Activated CD4-positive, alpha-beta T cell treated with anti-CD3 and anti-CD28 coated beads, Interleukin-2, amount 10 ng/mL, durations not matched to agents 7 days and 5 days (primary cell): ENCODE results near the gene FAM168A. TPM values are rescaled to one million over a fixed set of nuclear protein-coding genes. Genes with fewer than 3 reads are reported as not detected.
A peak's percentile ranks its signal among the peaks of the same experiment; 100 is the strongest.

ENCODE experiments used
- CTCF ChIA-PET: fragments of 350-600 bp; sonication (Branson Sonifier 250); formaldehyde crosslinking; loops from one replicate; lab custom pipeline; 2021; ENCODE audit warnings: antibody characterized with exemption; lab: Charles Lee
- POLR2A ChIA-PET: fragments of 350-600 bp; sonication (Branson Sonifier 250); formaldehyde crosslinking; loops from one replicate; lab custom pipeline; 2021; ENCODE audit warnings: antibody characterized with exemption; lab: Charles Lee
- DNase-seq: peaks from one replicate; pipeline ENCODE4 v3.0.0-alpha.2; 2020
- H3K27ac Mint-ChIP-seq: one replicate; pipeline ENCODE4 v1.8.0; 2021; ENCODE audit warnings: mild to moderate bottlenecking, moderate library complexity, mixed read lengths
- H3K27me3 Mint-ChIP-seq: one replicate; pipeline ENCODE4 v1.8.0; 2021; ENCODE audit warnings: mixed read lengths
- H3K36me3 Mint-ChIP-seq: one replicate; pipeline ENCODE4 v1.8.0; 2021; ENCODE audit warnings: low read depth, mixed read lengths
- H3K4me1 Mint-ChIP-seq: one replicate; pipeline ENCODE4 v1.8.0; 2021; ENCODE audit warnings: mixed read lengths
- H3K4me3 Mint-ChIP-seq: one replicate; pipeline ENCODE4 v1.8.0; 2021; ENCODE audit warnings: mild to moderate bottlenecking, moderate library complexity, mixed read lengths
- H3K9me3 Mint-ChIP-seq: one replicate; pipeline ENCODE4 v1.8.0; 2021; ENCODE audit warnings: mixed read lengths
- total RNA-seq, 2 experiments: library from RNA; stranded (reverse); gene quantifications; one replicate each; pipeline ENCODE4 v1.2.3, GENCODE V29; 2021

FAM168A gene
- total RNA-seq, 2 experiments from 2014 or later, result 28.9 to 31.2 TPM

GRCh38 chr11:73406131-73406530, 191.8 kb downstream of the FAM168A start:
- H3K9me3 Mint-ChIP-seq, result no peaks in the 10 kb centered on the region
- H3K4me1 Mint-ChIP-seq, result peaks cover 1% of the 10 kb centered on the region
- peaks cover 23% of the 10 kb centered on the region for H3K36me3 Mint-ChIP-seq
- H3K4me3 Mint-ChIP-seq, result no peak overlapping the region
- ChIA-PET POLR2A (no interaction called here), CTCF (interaction anchor here (0.6 kb wide), 1 partner anchor 74 kb away, joined by 3 read pairs; no protein-coding TSS in a partner anchor)
- H3K27ac Mint-ChIP-seq, result peak overlapping the region; percentile 31
- no peak for DNase-seq
- H3K27me3 Mint-ChIP-seq, result no peaks in the 10 kb centered on the region

- Mint-ChIP-seq H3K9me3 (no peaks in the 10 kb centered on the region), H3K4me1 (peaks cover 1% of the 10 kb centered on the region), H3K4me3 (no peak overlapping the region), H3K27ac (peak overlapping the region; percentile 70), H3K27me3 (no peaks in the 10 kb centered on the region), H3K36me3 (peaks cover 21% of the 10 kb centered on the region)
- ChIA-PET POLR2A (no interaction called here), CTCF (no interaction called here)
- DNase-seq, result no peak
These were observed 192.8 kb downstream of the FAM168A start for GRCh38 chr11:73405146-73405510.

GRCh38 chr11:73404506-73405145, 193.3 kb downstream of the FAM168A start:
- Mint-ChIP-seq H3K4me3 (no peak overlapping the region), H3K4me1 (peaks cover 1% of the 10 kb centered on the region), H3K27ac (peak overlapping the region; percentile 70), H3K9me3 (no peaks in the 10 kb centered on the region), H3K27me3 (no peaks in the 10 kb centered on the region), H3K36me3 (peaks cover 21% of the 10 kb centered on the region)
- no peak for DNase-seq
- ChIA-PET CTCF (no interaction called here), POLR2A (no interaction called here)

- ChIA-PET CTCF (no interaction called here), POLR2A (no interaction called here)
- H3K4me3 Mint-ChIP-seq, result no peak overlapping the region
- DNase-seq, result no peak
- H3K27me3 Mint-ChIP-seq, result no peaks in the 10 kb centered on the region
- H3K27ac Mint-ChIP-seq, result no peak overlapping the region
- no peaks in the 10 kb centered on the region for H3K9me3 Mint-ChIP-seq
- peaks cover 17% of the 10 kb centered on the region for H3K36me3 Mint-ChIP-seq
- peaks cover 1% of the 10 kb centered on the region for H3K4me1 Mint-ChIP-seq
These were observed 193.9 kb downstream of the FAM168A start for GRCh38 chr11:73404048-73404447.

- H3K4me1 Mint-ChIP-seq, result peaks cover 1% of the 10 kb centered on the region
- H3K4me3 Mint-ChIP-seq, result no peak overlapping the region
- ChIA-PET POLR2A (no interaction called here), CTCF (interaction anchor here (1.4 to 2.0 kb wide), 2 partner anchors 10 to 18 kb away, joined by 5 read pairs; no protein-coding TSS in a partner anchor)
- DNase-seq, result no peak
- no peaks in the 10 kb centered on the region for H3K27me3 Mint-ChIP-seq
- peaks cover 13% of the 10 kb centered on the region for H3K36me3 Mint-ChIP-seq
- H3K9me3 Mint-ChIP-seq, result no peaks in the 10 kb centered on the region
- no peak overlapping the region for H3K27ac Mint-ChIP-seq
These were observed 194.4 kb downstream of the FAM168A start for GRCh38 chr11:73403541-73403940.

GRCh38 chr11:73402834-73403185, 195.1 kb downstream of the FAM168A start:
- no peaks in the 10 kb centered on the region for H3K9me3 Mint-ChIP-seq
- peak overlapping the region; percentile 28 for H3K27ac Mint-ChIP-seq
- peak; percentile 42 for DNase-seq
- H3K4me1 Mint-ChIP-seq, result peaks cover 1% of the 10 kb centered on the region
- ChIA-PET POLR2A (no interaction called here), CTCF (interaction anchor here (0.5 to 2.0 kb wide), 4 partner anchors 11 to 140 kb away, joined by 3 to 5 read pairs (median 4); no protein-coding TSS in a partner anchor)
- no peaks in the 10 kb centered on the region for H3K27me3 Mint-ChIP-seq
- H3K4me3 Mint-ChIP-seq, result no peak overlapping the region
- peaks cover 13% of the 10 kb centered on the region for H3K36me3 Mint-ChIP-seq

GRCh38 chr11:73401924-73402833, 195.7 kb downstream of the FAM168A start:
- Mint-ChIP-seq H3K9me3 (no peaks in the 10 kb centered on the region), H3K27me3 (no peaks in the 10 kb centered on the region), H3K27ac (no peak overlapping the region), H3K4me1 (peaks cover 1% of the 10 kb centered on the region), H3K4me3 (no peak overlapping the region), H3K36me3 (peaks cover 13% of the 10 kb centered on the region)
- DNase-seq, result no peak
- POLR2A ChIA-PET, result no interaction called here
- CTCF ChIA-PET, result interaction anchor here (0.5 to 2.0 kb wide), 7 partner anchors 9 to 258 kb away, joined by 3 to 5 read pairs (median 4); no protein-coding TSS in a partner anchor

- Mint-ChIP-seq H3K4me3 (no peak overlapping the region), H3K27me3 (no peaks in the 10 kb centered on the region), H3K36me3 (peaks cover 11% of the 10 kb centered on the region), H3K9me3 (no peaks in the 10 kb centered on the region), H3K4me1 (peaks cover 1% of the 10 kb centered on the region), H3K27ac (no peak overlapping the region)
- ChIA-PET POLR2A (interaction anchor here (0.8 kb wide), 1 partner anchor 24 kb away, joined by 3 read pairs; no protein-coding TSS in a partner anchor), CTCF (interaction anchor here (0.9 to 2.0 kb wide), 4 partner anchors 9 to 259 kb away, joined by 3 to 5 read pairs (median 4); no protein-coding TSS in a partner anchor)
- no peak for DNase-seq
These were observed 196.5 kb downstream of the FAM168A start for GRCh38 chr11:73401217-73401923.

- Mint-ChIP-seq H3K27ac (no peak overlapping the region), H3K4me3 (no peak overlapping the region), H3K36me3 (peaks cover 11% of the 10 kb centered on the region), H3K27me3 (no peaks in the 10 kb centered on the region), H3K4me1 (peaks cover 1% of the 10 kb centered on the region), H3K9me3 (no peaks in the 10 kb centered on the region)
- no peak for DNase-seq
- ChIA-PET POLR2A (no interaction called here), CTCF (interaction anchor here (1.2 to 3.1 kb wide), 3 partner anchors 10 to 93 kb away, joined by 3 to 13 read pairs (median 4); no protein-coding TSS in a partner anchor)
These were observed 197.6 kb downstream of the FAM168A start for GRCh38 chr11:73400293-73400692.

- no peak for DNase-seq
- Mint-ChIP-seq H3K9me3 (no peaks in the 10 kb centered on the region), H3K36me3 (peaks cover 8% of the 10 kb centered on the region), H3K4me1 (peaks cover 1% of the 10 kb centered on the region), H3K27ac (no peak overlapping the region), H3K27me3 (no peaks in the 10 kb centered on the region), H3K4me3 (no peak overlapping the region)
- ChIA-PET POLR2A (no interaction called here), CTCF (interaction anchor here (1.1 to 3.1 kb wide), 6 partner anchors 8 to 93 kb away, joined by 3 to 13 read pairs (median 4); partner anchors contain the start of gene RELT)
These were observed 198.3 kb downstream of the FAM168A start for GRCh38 chr11:73399636-73400035.

GRCh38 chr11:73399159-73399590, 198.7 kb downstream of the FAM168A start:
- Mint-ChIP-seq H3K4me1 (peaks cover 1% of the 10 kb centered on the region), H3K27ac (no peak overlapping the region), H3K9me3 (no peaks in the 10 kb centered on the region), H3K4me3 (no peak overlapping the region), H3K36me3 (peaks cover 8% of the 10 kb centered on the region), H3K27me3 (no peaks in the 10 kb centered on the region)
- CTCF ChIA-PET, result interaction anchor here (1.1 to 3.1 kb wide), 6 partner anchors 8 to 92 kb away, joined by 3 to 13 read pairs (median 4); partner anchors contain the start of gene RELT
- POLR2A ChIA-PET, result no interaction called here
- DNase-seq, result no peak

- Mint-ChIP-seq H3K9me3 (no peaks in the 10 kb centered on the region), H3K27ac (no peak overlapping the region), H3K4me3 (no peak overlapping the region), H3K27me3 (no peaks in the 10 kb centered on the region), H3K36me3 (peaks cover 8% of the 10 kb centered on the region), H3K4me1 (peaks cover 1% of the 10 kb centered on the region)
- ChIA-PET POLR2A (no interaction called here), CTCF (interaction anchor here (1.1 to 3.1 kb wide), 5 partner anchors 8 to 47 kb away, joined by 3 to 13 read pairs (median 4); partner anchors contain the start of gene RELT)
- no peak for DNase-seq
These were observed 199.2 kb downstream of the FAM168A start for GRCh38 chr11:73398721-73399120.
